Hematopoietic multipotent progenitor cell treated with erythropoietin and hydrocortisone succinate and interleukin-3 and kit ligand, for 8 days (in vitro differentiated cells): ENCODE results near the gene APRT.
"Not testable (repeated sequence)": the region's sequence is repeated elsewhere in the genome, so short reads cannot be mapped to it uniquely, and the experiment has no call there.

Experiments
- DNase-seq: peaks from one replicate; pipeline ENCODE4 v3.0.0-alpha.2; 2015

The APRT gene

GRCh38 chr16:88784856-88785105 lies 26.9 kb downstream of the APRT start:
- no peak for DNase-seq

- peak; percentile 71 for DNase-seq
Measured at GRCh38 chr16:88784074-88784855, 27.5 kb downstream of the APRT start.

GRCh38 chr16:88783391-88784073 lies 28.2 kb downstream of the APRT start:
- peak; percentile 39 for DNase-seq

GRCh38 chr16:88782454-88783390 lies 29.0 kb downstream of the APRT start:
- peak; percentile 56 for DNase-seq

GRCh38 chr16:88781140-88782077 lies 30.3 kb downstream of the APRT start:
- DNase-seq, result peak; percentile 84

- no peak for DNase-seq
Measured at GRCh38 chr16:88780142-88781062, 31.3 kb downstream of the APRT start.

GRCh38 chr16:88779406-88780141 lies 32.2 kb downstream of the APRT start:
- no peak for DNase-seq

- DNase-seq, result no peak
Measured at GRCh38 chr16:88778541-88779065, 33.1 kb downstream of the APRT start.

- no peak for DNase-seq
Measured at GRCh38 chr16:88778271-88778525, 33.5 kb downstream of the APRT start.

GRCh38 chr16:88777471-88778270 lies 34.1 kb downstream of the APRT start:
- DNase-seq, result no peak

- DNase-seq, result no peak
Measured at GRCh38 chr16:88775825-88776224, 35.9 kb downstream of the APRT start.

- DNase-seq, result no peak
Measured at GRCh38 chr16:88774544-88775393, 37.0 kb downstream of the APRT start.

GRCh38 chr16:88773812-88774291 lies 37.9 kb downstream of the APRT start:
- peak; percentile 88 for DNase-seq

- no peak for DNase-seq
Measured at GRCh38 chr16:88772871-88773811, 38.6 kb downstream of the APRT start.

- DNase-seq, result not testable (repeated sequence)
Measured at GRCh38 chr16:88771781-88772180, 39.9 kb downstream of the APRT start.

- no peak for DNase-seq
Measured at GRCh38 chr16:88771294-88771772, 40.4 kb downstream of the APRT start.
